AG09309 (cell line): ENCODE measurements around the gene ZNF415.

Experiments
- DNase-seq: peaks from one replicate; pipeline ENCODE4 v3.0.0-alpha.2; 2010; ENCODE audit warnings: low read depth
- H3K4me3 ChIP-seq: 2 replicates; pipeline ENCODE4 v1.5.1; 2011; ENCODE audit warnings: mild to moderate bottlenecking, low read depth, low read length, moderate library complexity; ENCODE audit not compliant: control insufficient read depth
- TF ChIP-seq, protein P1 (sequence below): IDR thresholded peaks from 2 replicates; pipeline ENCODE4 v1.5.1; 2011; ENCODE audit warnings: mild to moderate bottlenecking, low read depth, low read length, inconsistent platforms; ENCODE audit not compliant: insufficient read depth, control insufficient read depth; ENCODE audit errors: missing control alignments

ZNF415 gene

DNA sequence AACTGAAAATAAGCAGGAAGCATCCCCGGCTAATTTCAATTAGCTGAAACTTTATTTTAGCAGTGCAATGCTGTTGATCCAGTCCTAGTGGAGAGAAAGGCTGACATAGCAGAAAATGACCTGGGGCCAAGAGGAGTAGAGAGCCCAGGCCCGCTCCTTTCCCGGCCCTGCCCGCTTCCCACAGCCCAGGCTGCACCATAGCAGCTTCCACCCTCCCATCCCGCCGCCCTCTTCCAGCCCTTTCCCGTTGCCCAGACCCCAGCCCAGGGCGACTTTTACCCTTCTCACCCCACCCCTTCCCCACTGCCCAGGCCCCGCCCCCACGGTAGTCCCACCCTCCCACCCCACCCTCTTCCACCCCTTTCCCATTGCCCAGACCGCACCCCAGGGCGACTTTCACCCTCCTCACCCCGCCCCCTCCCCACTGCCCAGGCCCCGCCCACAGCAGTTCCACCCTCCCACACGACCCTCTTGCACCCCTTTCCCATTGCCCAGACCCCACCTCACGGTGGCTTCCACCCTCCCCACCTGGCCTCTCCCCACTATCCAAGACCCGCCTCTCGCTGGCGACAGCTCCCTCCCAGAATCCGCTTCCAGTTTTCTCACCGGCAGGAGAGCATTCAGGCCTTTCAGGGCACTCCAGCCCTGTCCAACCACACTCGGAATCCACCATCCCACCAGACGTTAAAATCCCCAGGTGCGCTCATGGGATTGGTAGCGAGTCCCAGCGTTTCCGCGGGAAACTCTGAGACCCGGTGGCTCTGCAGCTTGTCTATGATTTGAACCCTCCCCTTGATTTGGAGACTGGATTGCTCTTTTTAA, 37.7 kb downstream of the ZNF415 start:
- no peak overlapping the region for H3K4me3 ChIP-seq
- DNase-seq = no peak
- TF ChIP-seq, protein P1, sequence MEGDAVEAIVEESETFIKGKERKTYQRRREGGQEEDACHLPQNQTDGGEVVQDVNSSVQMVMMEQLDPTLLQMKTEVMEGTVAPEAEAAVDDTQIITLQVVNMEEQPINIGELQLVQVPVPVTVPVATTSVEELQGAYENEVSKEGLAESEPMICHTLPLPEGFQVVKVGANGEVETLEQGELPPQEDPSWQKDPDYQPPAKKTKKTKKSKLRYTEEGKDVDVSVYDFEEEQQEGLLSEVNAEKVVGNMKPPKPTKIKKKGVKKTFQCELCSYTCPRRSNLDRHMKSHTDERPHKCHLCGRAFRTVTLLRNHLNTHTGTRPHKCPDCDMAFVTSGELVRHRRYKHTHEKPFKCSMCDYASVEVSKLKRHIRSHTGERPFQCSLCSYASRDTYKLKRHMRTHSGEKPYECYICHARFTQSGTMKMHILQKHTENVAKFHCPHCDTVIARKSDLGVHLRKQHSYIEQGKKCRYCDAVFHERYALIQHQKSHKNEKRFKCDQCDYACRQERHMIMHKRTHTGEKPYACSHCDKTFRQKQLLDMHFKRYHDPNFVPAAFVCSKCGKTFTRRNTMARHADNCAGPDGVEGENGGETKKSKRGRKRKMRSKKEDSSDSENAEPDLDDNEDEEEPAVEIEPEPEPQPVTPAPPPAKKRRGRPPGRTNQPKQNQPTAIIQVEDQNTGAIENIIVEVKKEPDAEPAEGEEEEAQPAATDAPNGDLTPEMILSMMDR = no peak

DNA sequence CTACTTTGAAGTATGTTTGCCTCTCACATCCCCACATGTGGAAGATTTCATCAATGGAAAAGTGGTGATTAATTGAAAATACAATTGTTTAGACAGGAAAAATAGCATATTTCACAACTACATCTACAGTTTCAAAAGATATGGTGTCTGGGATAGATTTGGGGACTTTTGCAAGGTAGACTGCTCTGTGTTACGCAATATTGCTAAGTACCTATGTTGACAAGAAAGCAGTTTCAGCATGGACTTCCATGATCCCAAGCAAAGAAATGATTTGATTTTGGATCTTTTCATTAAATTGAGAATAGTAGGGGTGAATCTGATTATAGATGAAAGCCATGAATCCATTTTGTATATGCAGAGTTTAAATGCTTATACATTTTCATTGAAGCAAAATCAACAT, 40.0 kb downstream of the ZNF415 start:
- no peak overlapping the region for H3K4me3 ChIP-seq
- TF ChIP-seq, protein P1 = no peak
- no peak for DNase-seq

DNA sequence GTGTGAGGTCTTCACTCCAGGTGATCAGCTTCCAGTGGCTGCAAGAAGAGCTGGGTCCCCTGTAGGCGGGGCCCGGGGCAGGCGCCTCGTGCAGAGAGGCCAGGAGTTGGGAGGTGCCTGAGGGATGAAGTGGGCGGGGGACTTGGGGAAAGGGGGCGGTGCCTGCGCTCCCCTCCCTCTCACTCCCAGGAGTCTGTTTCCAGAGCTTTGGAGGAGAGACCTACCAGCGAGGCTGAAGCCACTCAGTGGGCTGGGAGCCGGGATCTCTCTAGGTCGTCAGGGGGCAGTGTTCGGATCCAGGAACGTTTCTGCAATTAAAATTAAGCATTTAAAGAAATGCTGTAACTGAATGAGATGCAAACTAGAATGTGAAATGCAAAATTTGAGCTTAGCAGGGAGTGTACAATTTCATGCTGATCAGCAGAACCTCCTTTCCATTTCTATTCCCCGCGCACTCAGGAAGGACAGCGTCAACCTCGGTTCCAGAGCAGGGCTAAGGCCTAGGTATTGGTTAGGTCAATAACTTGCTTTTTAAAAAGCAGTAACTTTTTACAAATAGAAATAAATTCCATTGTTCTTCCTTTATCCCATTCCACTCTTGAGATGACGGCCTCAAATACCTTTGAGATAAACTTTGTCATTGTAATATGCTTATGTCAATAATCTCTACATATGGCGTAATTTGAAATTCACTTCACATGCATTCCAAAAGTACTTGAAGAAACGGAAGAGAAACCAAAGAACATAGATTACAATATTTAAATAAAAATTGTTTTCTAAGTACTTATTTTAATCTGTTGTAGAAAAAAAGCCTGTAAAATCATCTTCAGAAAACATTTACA, 41.1 kb downstream of the ZNF415 start:
- TF ChIP-seq, protein P1 = no peak
- no peak for DNase-seq

GRCh38 chr19:53088091-53088490, 44.6 kb downstream of the ZNF415 start:
- no peak overlapping the region for H3K4me3 ChIP-seq
- no peak for DNase-seq
- TF ChIP-seq, protein P1 = no peak

More for the DNA sequence above, 41.1 kb downstream of the ZNF415 start:
- no peak overlapping the region for H3K4me3 ChIP-seq

DNA sequence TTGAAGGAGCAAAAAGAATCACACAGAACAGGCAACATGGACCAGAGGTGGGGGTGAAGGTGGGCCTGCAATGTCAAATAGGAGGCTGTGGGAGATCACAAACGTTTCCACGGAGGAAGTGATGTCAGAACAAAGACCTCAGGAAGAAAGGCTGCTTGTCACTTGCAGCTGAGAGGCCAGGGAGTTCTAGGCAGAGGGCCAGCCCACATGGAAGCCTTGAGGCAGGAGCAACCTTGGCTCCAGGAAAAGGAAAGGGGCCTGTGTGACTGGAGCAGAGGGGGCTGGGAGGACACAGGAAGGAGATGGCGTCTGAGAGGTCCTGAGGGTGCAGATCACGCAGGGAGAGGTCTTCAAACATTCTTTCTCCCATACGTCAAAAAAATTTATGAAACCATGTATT, 45.8 kb downstream of the ZNF415 start:
- TF ChIP-seq, protein P1 = no peak
- H3K4me3 ChIP-seq = no peak overlapping the region
- DNase-seq = no peak

DNA sequence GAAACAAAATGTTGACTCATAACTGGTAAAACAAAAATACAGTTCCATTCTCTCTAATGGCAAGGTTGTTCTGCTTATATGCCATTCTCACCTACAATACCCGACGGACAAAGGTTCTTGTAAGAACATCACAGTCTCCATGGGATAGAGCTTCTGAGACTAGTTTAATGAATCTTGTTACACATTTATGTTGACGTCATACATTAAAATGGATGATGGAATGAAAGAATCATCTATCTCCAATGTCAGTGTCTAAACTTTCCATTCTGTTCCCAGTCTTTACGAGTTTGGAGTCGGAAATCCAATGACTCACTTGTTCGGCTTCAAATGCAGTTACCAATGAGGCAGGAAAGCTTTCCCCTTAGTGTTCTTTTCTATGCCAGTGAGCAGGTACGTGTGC, 47.2 kb downstream of the ZNF415 start:
- no peak overlapping the region for H3K4me3 ChIP-seq
- no peak for DNase-seq
- TF ChIP-seq, protein P1 = no peak
